ENCODE results near the gene UPF3B.
"Not testable (repeated sequence)": the region's sequence is repeated elsewhere in the genome, so short reads cannot be mapped to it uniquely, and the experiment has no call there.

UPF3B gene

GRCh38 chrX:119852382-119853353, at the start of gene UPF3B:
UPF3B (minus strand) TSS chrX:119852963; CDS start chrX:119852928, 35 bp downstream.
- DNase-seq (ENCODE audit: low read depth, low spot score), result peak; percentile 91

- no peak for DNase-seq (ENCODE audit: low read depth, low spot score)
These were observed 48.2 kb upstream of the UPF3B start for GRCh38 chrX:119900976-119901375.

GRCh38 chrX:119899125-119899524, 46.4 kb upstream of the UPF3B start:
- no peak for DNase-seq (ENCODE audit: low read depth, low spot score)

- DNase-seq (ENCODE audit: low read depth, low spot score), result no peak
These were observed 43.1 kb upstream of the UPF3B start, which contains the start of gene AKAP14 for GRCh38 chrX:119895843-119896326. AKAP14 (plus strand) TSS chrX:119895893; CDS start chrX:119903224, 7,331 bp downstream.

GRCh38 chrX:119891961-119892692, 39.4 kb upstream of the UPF3B start:
- not testable (repeated sequence) for DNase-seq (ENCODE audit: low read depth, low spot score)

GRCh38 chrX:119890626-119891025, 37.9 kb upstream of the UPF3B start:
- not testable (repeated sequence) for DNase-seq (ENCODE audit: low read depth, low spot score)

GRCh38 chrX:119887721-119888425, 35.1 kb upstream of the UPF3B start:
- DNase-seq (ENCODE audit: low read depth, low spot score), result no peak

GRCh38 chrX:119885554-119886428, 33.0 kb upstream of the UPF3B start:
- DNase-seq (ENCODE audit: low read depth, low spot score), result no peak

GRCh38 chrX:119880552-119881437, 28.0 kb upstream of the UPF3B start:
- DNase-seq (ENCODE audit: low read depth, low spot score), result no peak

GRCh38 chrX:119880076-119880475, 27.3 kb upstream of the UPF3B start:
- DNase-seq (ENCODE audit: low read depth, low spot score), result no peak

- no peak for DNase-seq (ENCODE audit: low read depth, low spot score)
These were observed 26.0 kb upstream of the UPF3B start for GRCh38 chrX:119878740-119879139.

- DNase-seq (ENCODE audit: low read depth, low spot score), result peak; percentile 27
These were observed 19.0 kb upstream of the UPF3B start, which contains the start of the genes NDUFA1 and RNF113A for GRCh38 chrX:119871599-119872395. NDUFA1 (plus strand) TSS chrX:119871832; CDS start chrX:119871912, 80 bp downstream. RNF113A (minus strand) TSS chrX:119871733; CDS start chrX:119871613, 120 bp downstream.

GRCh38 chrX:119871245-119871598, 18.5 kb upstream of the UPF3B start:
- DNase-seq (ENCODE audit: low read depth, low spot score), result no peak

GRCh38 chrX:119870626-119871131, 17.9 kb upstream of the UPF3B start:
- no peak for DNase-seq (ENCODE audit: low read depth, low spot score)

GRCh38 chrX:119853444-119853843, 681 bp upstream of the UPF3B start:
- no peak for DNase-seq (ENCODE audit: low read depth, low spot score)

- DNase-seq (ENCODE audit: low read depth, low spot score), result no peak
These were observed 18.9 kb downstream of the UPF3B start for GRCh38 chrX:119833905-119834304.

GRCh38 chrX:119828446-119828845, 24.3 kb downstream of the UPF3B start:
- no peak for DNase-seq (ENCODE audit: low read depth, low spot score)

GRCh38 chrX:119826399-119826959, 26.3 kb downstream of the UPF3B start:
- DNase-seq (ENCODE audit: low read depth, low spot score), result no peak
